DMS153 treated with DMSO at 0.1 percent for 48 hours (cell line): ENCODE measurements around the gene SHANK1.
"Not testable (repeated sequence)": the region's sequence is repeated elsewhere in the genome, so short reads cannot be mapped to it uniquely, and the experiment has no call there.

ENCODE experiments used
- DNase-seq: peaks from one replicate; lab custom pipeline; 2025; ENCODE audit not compliant: unreplicated experiment; lab: John Stamatoyannopoulos, UW

SHANK1 gene

DNA sequence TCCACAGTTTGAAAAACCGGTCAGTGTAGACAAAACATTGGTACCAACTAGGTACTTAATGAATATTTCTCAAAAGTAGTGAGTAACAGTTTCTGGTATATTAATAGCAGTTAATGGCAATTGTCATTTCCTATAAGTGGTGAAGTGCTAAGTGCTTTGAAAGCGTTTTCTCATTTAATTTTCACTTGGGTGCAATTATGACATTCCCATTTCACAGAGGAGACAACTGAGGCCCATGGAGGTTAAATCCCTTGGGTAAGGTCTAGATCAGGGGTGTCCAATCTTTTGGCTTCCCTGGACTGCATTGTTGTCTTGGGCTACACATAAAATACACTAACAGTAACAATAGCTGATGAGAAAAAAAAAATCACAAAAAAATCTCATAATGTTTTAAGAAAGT lies 79.2 kb downstream of the SHANK1 start:
- DNase-seq = no peak

DNA sequence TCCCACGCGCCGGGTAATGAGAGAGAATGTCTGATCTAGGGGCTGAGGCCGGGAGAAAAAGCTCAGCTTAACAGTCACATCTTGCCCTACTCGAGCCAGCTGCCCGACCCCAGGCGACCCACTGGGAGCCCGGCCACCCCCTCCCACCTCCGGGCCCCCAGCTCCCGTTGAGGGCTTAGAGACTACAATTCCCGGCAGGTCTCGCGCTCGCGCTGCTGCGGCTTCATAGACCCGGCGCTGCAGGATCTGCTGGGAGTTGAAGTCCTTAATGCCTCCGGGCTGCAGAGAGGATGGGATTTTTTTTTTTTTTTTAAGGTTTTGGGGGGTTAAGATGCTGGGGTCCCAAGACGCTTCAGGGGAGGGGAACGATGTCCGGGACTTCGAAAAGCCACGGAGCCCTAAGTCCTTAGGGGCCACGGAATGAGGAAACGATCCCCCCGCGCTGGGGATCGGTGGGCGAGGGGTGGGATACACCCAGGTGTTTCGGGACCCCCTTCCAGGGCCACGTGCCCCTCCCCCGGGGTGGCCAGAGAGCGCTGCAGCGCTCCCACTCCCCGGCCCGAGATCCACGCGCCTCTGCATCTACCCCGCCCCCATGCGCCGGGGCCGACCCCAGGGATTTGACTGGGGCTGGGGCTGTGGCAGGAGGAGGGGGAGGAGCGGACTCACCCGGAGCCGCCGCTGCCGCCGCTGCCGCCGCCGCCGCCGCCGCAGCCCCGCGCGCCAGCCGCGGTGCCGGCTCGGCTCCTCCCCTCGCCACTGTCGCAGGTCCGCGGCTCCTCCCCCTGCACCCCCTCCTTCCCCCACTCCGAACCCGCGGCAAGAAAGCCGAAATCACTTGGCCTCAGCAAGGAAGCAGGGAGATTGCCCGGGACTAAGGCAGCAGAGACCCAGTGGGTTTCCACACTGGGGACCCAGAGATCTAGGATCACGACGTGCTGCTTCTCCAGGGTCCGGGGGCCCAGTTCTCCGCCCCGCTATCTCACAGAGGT lies 80.2 kb downstream of the SHANK1 start, which contains the start of gene SYT3:
Gene SYT3, minus strand, starts transcription at position 761 of the 992 bp plus-strand sequence. CDS start 2,470 bp downstream, outside the sequence.
- DNase-seq = no peak

DNA sequence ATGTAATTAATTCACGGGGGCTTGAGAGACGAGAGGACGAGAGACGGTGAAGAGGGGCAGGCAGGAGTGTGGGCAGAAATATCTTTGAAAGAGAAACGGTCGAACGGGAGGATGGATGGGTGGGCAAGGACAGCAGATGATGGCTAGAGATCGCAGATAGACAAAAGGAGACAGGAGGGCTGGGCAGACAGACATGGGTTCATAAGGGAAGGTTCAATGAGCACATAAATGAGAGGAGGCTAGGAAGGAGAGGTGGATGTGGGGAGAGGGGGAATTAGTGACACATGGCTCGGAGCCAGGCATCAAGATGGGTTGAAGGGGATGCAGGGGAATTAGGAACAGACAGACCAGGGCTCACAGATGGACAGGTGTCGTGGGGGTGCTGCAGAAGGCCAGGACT lies 81.0 kb downstream of the SHANK1 start:
- no peak for DNase-seq

DNA sequence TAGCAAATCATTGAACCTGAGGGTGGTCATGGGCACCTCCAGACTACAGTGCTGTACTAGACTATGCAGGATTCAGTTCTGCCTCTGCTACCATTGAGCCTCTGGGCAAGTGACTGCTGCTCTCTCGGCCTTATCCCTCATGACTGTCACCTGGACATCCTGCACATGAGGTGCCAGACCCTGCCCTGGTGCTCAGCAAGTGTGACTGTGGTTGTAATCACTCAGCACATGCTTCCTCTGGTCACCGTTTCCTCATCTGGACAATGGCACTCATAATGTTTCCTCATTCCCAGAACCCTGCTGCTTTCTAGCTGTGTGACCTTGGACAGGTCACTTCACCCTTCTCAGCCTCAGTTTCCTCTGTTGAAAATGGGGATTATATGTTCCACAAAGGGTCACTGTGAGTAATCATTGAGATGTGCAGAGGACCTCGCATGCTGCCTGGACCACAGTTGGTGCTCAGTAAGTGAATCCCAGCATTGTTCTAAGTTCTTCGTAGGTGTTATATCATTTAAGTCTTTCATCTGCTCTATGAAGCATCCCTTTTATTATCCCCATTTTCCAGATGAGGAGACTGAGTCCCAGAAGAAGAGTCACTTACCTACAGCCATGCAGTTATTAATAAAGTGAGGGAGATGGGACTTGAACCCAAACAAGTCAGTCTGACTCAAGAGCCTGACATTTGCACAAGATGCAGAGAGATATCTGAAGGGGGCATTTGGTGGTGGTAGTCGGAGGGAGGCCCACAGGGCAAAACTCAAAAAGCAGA lies 83.1 kb downstream of the SHANK1 start:
- DNase-seq = no peak

DNA sequence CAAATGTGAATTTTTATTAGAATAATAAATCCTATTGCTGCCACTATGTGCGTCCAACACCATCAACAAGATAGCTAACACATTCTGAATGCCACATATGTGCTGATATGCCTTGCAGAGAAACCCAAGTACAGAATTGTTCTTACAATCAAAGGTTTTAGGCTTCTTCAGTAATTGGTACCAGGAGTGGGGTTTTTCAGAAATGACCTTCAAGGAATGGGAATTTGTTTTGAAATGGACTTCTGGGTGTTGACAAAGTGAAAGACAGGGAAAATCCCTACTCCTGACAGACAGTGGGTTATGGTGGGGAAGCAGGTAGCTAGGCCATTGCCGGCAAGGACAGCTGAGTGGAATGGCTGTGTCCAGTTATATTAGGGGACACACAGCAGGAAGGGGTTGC lies 85.6 kb downstream of the SHANK1 start:
- DNase-seq = no peak

DNA sequence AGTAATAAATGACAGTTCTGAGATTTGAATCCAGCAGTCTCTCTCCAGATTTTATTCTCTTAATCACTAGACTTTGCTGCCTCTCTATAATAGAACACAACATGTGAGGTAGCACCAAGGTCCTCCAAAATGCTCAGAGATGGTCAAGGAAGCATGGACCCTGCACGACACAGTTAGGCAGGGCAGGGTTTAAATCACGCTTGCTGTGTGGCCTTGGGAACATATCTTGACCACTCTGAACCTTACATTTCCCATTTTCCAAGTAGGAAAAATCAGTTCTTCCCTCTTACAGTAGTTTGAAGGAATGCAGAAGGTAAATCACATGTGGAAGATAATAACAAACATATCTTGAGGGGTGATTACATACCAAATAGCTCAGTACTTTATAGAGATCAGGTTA lies 86.2 kb downstream of the SHANK1 start:
- DNase-seq = no peak

DNA sequence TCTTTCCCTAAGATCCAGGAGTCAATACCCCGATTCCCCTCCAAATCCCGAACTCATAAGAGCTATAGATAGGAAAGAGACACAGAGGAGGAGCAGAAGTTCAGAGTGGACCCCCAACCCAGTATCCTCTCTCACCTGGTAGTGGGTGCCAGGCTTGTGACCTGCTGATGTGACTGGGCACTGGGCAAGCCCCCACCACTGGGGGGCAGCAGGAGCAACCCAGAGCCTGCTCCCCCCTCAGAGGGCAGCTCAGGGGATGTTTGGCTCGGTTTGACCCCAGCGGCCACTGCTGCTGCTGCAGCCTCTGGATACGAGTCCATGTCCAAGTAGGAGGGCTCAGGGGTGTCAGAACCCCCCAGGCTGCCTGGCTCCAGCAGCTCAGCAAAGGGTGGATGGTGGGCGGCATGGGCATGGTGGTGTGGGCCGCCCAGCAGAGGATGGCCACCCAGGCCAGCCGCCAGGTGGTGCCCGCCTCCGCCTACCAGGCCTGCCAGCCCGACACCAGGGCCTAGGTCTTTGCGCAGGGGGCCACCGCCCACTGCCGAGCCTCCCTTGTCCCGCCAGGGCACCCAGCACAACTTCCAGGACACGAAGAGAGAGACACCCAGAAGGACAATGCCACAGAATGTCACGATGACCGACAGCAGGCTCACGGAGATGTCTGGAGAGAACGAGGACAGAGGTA lies 87.3 kb downstream of the SHANK1 start:
- no peak for DNase-seq

DNA sequence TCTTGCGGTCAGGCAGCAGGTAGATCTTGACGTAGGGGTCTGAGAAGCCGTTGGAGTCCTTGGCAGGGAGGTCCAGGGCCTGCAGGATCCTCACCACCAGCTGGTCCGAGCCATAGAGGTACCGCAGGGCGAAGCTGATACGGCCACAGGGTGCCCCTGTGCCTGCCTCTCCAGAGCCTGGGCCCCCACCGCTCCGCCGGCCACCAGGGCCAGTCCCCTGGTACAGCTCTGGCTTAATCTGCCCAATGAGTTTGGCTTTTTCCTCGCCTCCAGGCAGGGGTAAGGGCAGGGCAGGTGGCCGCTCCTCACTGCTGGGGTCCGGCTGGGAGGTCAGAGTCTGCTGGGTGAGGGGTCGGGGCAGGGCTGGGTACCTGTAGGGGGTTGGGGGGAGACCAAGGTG lies 89.8 kb downstream of the SHANK1 start:
- no peak for DNase-seq

DNA sequence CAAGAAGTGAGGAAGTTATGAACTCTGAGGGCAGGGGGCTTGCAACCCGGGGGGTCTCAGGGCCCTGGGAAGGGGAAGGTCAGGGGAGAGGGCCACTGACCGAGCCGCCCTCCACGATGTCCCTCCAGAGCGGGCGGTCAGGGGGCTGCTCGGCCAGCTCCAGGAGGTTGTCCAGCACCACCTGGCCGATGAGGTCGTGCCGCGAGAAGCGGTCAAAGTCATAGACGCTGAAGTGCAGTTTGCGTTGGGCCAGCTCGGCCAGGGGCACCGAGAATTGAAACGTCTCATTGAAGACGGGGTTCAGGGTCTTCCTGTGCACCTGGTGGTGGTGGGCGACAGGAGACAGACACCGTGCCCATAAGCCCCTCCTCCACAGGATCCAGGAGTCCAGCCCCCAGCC lies 90.4 kb downstream of the SHANK1 start:
- no peak for DNase-seq

DNA sequence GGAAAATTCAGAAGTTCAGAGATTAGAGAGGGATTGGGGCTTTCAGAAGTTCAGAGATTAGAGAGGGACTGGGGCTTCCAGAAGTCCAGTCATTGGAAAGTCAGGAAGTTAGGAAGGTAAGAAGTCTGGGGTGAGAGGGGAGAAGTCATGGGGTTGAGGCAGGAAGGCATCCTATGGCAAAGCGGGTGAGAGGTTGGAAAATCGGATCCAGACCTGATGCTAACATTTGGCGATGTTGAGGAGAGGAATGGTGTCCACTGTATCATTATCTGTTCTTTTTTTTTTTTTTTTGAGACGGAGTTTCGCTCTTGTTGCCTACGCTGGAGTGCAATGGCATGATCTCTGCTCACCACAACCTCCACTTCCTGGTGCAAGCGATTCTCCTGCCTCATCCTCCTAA lies 91.1 kb downstream of the SHANK1 start:
- DNase-seq = no peak

DNA sequence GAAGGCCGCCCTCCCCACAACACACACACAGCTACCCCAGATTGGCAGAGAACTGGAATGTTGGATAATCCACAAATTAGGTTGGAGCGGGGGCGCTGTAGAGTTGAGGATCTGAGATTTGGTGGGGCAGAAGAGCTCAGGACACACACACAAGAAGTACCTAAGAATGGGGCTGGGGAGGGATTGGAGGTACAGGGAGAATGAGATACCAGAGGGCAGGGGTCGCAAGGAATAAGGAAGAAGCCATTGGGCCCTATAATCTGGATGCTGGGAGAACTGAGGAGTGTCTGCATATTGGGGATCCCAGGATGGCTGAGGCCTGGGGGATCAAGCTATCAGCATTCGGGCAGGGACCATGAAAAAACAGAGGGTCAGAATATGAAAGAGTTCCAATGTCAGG lies 91.5 kb downstream of the SHANK1 start:
- no peak for DNase-seq

DNA sequence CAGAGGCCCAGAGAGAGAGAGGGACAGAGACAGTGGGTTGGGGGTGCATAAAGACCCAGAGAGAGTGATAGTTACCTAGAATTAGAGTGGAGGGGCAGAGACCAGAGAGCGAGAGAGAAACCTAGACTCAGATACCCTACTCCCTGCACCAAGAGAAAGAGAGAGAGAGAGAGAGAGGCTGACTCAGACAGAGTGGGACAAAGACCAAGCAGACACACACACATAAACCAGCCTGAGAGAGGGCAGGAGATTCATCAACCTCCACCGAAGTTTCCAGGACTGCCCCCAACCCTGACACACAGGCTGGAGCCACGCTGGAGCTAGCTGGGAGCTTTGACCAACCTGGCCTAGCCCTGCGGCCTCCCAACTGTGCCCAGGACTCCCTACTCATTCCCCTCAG lies 92.8 kb downstream of the SHANK1 start:
- DNase-seq = no peak

DNA sequence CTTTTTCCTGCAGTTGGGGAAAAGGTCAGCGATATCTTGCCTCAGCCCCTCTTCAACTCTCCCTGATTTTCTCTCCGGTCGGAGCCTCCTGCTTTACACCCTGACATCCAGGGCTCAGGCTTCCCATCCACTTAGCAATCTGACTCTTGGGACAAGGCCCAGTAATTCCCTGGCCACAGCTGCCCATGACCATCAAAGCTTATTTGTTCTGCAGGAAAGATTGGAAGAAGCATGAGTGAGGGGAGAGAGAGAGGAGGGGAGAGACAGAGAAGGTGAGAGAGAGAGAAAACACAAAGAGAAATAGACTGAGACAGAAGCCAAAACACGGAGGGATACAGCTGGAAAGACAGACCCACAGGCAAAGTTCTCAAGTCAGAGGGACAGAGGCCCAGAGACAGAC lies 93.6 kb downstream of the SHANK1 start:
- DNase-seq = no peak

DNA sequence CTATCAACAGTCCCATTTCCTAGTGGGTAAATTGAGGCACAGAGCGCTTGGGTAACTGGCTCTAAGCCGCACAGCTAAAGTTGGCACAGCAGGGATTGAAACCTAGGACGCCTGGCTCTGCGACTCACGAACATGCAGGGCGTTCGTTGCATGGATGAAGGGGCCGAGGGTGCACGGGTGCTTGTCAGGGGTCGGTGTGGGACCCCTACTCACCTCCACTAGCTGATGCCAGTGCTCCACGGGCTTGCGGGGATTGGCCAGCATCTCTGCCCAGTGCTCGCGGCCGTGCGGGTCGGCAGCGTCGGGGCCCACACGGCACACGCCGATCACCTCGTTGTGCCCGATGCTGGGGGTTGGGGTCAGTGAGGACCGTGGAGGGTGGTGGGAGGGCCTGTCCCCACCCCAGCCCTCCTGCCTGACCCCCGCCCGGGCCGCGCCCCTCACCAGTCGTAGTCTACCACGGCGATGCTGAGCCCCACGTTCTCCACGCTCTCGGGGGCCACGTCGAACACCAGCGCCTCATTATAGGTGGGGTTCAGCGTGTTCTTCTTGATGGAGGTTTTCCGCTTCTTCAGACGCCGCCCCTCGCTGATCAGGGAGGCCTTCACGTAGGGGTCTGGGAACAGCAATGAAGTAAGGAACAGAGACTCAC lies 94.5 kb downstream of the SHANK1 start:
- DNase-seq = no peak

DNA sequence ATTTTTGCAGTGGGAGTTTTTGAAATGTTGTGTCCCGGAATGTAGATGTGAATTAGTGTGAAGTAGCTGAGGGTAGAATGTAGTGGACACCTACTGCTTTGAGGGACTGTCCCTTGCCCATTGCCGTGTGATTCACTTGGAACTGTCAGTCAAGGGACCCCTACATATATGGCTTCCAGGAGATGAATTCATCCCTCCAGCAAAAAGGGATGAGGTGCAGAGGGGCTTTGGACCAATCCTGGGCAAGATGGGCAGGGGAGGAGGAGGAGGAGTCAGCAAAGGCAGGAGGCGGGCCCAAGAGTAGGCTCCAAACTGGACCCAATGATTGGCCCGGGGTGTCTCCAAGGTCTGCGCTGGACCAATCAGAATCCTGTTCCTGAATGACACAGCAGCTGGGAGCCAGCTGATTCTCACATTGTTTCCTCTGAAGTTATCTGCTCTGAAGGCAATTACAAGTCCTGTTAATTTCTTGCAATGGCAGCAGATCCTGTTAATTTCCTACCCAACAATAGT lies 99.2 kb downstream of the SHANK1 start:
- DNase-seq = not testable (repeated sequence)

DNA sequence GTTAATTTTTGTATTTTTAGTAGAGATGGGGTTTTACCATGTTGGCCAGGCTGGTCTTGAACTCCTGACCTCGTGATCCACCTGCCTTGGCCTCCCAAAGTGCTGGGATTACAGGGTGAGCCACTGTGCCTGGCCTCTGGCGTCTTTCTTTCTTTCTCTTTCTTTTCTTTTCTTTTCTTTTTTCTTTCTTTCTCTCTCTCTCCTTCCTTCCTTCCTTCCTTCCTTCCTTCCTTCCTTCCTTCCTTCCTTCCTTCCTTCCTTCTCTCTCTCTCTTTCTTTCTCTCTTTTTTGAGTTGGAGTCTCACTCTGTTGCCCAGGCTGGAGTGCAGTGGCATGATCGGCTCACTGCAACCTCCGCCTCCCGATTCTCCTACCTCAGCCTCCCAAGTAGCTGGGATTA lies 100.4 kb downstream of the SHANK1 start:
- DNase-seq = not testable (repeated sequence)

DNA sequence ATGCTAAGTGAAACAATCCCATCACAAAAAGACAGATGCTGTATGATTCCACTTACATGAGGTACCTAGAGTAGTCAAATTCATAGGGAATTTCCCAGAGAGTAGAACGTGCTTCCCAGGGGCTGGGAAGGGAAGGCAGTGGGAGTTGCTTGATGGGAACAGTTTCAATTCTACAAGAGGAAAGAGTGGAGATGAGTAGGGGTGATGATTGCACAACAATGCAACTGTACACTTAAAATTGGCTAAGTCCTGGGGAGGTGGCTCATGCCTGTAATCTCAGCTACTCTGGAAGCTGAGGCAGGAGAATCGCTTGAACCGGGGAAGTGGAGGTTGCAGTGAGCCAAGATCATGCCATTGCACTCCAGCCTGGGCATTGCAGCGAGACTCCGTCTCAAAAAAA lies 101.2 kb downstream of the SHANK1 start:
- DNase-seq = not testable (repeated sequence)

DNA sequence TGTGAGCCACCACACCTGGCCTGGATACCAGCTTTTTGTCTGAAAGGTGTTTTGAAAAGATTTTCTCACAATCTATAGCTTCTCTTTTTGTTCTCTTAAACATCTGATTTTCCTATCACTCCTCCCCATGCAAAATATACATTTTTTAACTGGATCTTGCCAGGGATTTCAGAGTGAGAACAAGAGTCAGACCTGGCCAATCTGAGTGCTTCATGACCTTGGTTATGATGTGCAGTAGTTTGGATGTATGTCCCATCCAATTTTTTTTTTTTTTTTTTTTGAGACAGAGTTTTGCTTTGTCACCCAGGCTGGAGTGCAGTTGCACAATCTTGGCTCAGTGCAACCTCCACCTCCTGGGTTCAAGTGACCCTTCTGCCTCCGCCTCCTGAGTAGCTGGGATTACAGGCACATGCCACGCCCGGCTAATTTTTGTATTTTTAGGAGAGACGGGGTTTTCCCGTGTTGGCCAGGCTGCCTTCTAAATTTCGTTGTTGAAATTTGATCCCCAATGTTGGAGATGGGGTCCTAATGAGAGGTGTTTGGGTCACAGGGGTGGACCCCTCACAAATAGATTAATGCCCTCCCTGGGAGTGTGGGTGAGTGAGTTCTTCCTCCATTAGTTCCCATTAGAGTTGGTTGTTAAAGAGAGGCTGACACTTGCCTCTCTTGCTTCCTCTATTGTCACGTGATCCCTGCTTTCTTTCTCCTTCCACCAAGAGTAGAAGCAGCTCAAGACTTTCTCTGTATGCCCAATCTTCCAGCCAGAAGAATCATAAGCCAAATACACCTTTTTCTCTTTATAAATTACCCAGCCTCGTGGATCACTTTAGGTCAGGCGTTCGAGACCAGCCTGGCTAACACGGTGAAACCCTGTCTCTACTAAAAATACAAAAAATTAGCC lies 106.8 kb downstream of the SHANK1 start:
- not testable (repeated sequence) for DNase-seq
